Kidney tubule cell (primary cell): ENCODE results near the gene TMPRSS11A.

Source experiments
- DNase-seq: peaks from one replicate; pipeline ENCODE4 v3.0.0-alpha.2; 2018; ENCODE audit warnings: low spot score

The TMPRSS11A gene

DNA sequence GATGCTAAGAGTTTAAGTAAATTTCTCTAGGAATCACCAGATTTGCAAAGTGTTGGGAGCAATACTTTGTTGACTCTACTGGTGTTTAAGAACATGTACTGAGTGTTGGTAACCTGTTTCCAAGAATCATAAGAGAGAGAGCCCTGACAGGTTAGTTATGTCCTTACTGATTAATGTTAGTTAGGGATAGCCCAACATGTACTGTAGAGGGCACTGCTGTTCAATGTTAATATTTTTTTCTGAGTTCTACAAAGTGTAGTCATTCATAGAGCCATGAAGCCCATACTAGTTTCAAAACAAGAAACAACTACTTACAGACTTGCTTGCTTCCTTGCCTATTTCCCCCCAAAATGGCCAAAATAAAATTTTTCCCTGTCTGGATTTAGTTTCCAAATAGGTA is 91.4 kb downstream of the TMPRSS11A start:
- DNase-seq = peak; percentile 62

DNA sequence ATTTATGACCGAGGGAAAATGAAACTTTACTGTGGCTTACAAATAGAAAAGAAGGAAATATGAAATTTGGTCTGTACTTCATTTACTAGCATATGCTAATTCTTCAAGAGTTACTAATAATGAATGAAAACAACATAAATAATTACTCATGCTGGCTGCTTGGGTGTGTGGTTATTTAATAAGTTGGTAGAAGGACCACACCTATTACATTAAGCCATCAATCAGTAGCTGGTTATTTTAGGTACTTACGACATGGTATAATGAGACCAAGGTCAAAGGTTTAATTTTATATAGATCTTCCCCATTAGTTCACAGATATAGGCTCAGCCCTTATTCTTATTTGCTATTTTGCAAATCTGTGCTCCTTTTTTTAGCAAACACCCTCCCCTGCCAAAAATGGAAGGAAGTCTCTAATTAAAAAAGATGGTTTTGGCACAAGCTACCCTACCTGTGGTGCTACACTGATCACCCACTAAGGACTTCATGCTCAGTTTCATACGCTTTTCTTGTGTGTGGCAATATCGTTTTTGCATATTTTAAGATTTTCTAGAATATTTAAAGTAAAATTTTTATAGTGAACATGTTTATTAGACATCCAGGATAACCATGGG is 93.6 kb downstream of the TMPRSS11A start:
- DNase-seq = no peak

DNA sequence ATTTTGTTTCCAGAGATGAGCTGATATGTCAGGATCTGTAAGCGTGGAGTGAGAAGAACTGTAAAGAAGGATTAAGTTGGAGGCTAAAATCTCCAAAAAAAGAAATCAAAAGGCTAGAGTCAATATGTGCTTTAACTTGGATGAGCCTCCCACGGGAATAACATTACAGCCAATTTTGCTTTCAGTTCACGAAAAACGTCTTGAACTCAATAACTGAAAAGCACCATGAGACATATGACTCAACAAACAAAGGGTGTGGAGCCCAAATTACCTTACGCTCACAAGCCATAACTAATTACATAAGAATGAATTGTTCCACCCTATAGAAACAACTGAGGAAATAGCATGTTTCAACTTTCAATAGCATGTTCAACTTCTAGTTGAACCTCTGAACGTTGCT is 101.8 kb downstream of the TMPRSS11A start:
- no peak for DNase-seq
